NCI-H1417 (cell line): Measurements from ENCODE around the gene RECQL.
"Not testable (repeated sequence)": the region's sequence is repeated elsewhere in the genome, so short reads cannot be mapped to it uniquely, and the experiment has no call there.

Experiments
- DNase-seq, 3 experiments: peaks; one replicate each; lab custom pipeline; 2025; lab: John Stamatoyannopoulos, UW

RECQL gene

GRCh38 chr12:21502164-21502496, 695 bp upstream of the RECQL start:
- peak; percentile 8 to 81 (median 68) for DNase-seq

- no peak for DNase-seq
Measured at GRCh38 chr12:21500786-21501257, 613 bp downstream of the RECQL start.

GRCh38 chr12:21499765-21500164, 1.7 kb downstream of the RECQL start:
- no peak for DNase-seq

GRCh38 chr12:21485998-21486397, 15.4 kb downstream of the RECQL start:
- DNase-seq: no peak

- peak; percentile 21 to 93 (median 70) for DNase-seq
Measured at GRCh38 chr12:21483531-21483930, 17.9 kb downstream of the RECQL start.

GRCh38 chr12:21478756-21479455, 22.5 kb downstream of the RECQL start:
- DNase-seq: no peak

- no peak for DNase-seq
Measured at GRCh38 chr12:21476949-21477348, 24.5 kb downstream of the RECQL start.

GRCh38 chr12:21475552-21475951, 25.9 kb downstream of the RECQL start:
- no peak for DNase-seq

- DNase-seq: no peak
Measured at GRCh38 chr12:21472197-21472823, 29.1 kb downstream of the RECQL start.

GRCh38 chr12:21471294-21471693, 30.1 kb downstream of the RECQL start:
- DNase-seq: no peak

GRCh38 chr12:21467334-21467733, 34.1 kb downstream of the RECQL start:
- DNase-seq: not testable (repeated sequence)

- DNase-seq: no peak
Measured at GRCh38 chr12:21459474-21459873, 42.0 kb downstream of the RECQL start.

- no peak for DNase-seq
Measured at GRCh38 chr12:21456291-21456780, 45.1 kb downstream of the RECQL start.

GRCh38 chr12:21453312-21453852, 48.1 kb downstream of the RECQL start:
- DNase-seq: no peak

GRCh38 chr12:21451529-21451928, 49.9 kb downstream of the RECQL start:
- no peak for DNase-seq

- DNase-seq: no peak
Measured at GRCh38 chr12:21444193-21445146, 57.0 kb downstream of the RECQL start.

GRCh38 chr12:21439347-21439746, 62.1 kb downstream of the RECQL start:
- DNase-seq: no peak

- DNase-seq: peak in 1 of 3 experiments; percentile 50
Measured at GRCh38 chr12:21438643-21439042, 62.8 kb downstream of the RECQL start.

GRCh38 chr12:21434699-21435098, 66.7 kb downstream of the RECQL start:
- no peak for DNase-seq

- DNase-seq: no peak
Measured at GRCh38 chr12:21433525-21433924, 67.9 kb downstream of the RECQL start.

GRCh38 chr12:21429994-21430393, 71.4 kb downstream of the RECQL start:
- DNase-seq: no peak

GRCh38 chr12:21428241-21428640, 73.2 kb downstream of the RECQL start:
- no peak for DNase-seq
